Stimulated activated CD4-positive, alpha-beta T cell treated with anti-CD3 and anti-CD28 coated beads, Interleukin-1b, Interleukin-23, amount 100 ng/mL, for 24 hours (primary cell): Measurements from ENCODE around the gene CDKN1C.
"Not testable (repeated sequence)": the region's sequence is repeated elsewhere in the genome, so short reads cannot be mapped to it uniquely, and the experiment has no call there.

ENCODE experiments used
- DNase-seq, 4 experiments: peaks; one replicate each; pipeline ENCODE4 v3.0.0-alpha.2; 2020; ENCODE audit warnings: low read depth in 4 of 4, low spot score in 1 of 4

Gene CDKN1C

DNA sequence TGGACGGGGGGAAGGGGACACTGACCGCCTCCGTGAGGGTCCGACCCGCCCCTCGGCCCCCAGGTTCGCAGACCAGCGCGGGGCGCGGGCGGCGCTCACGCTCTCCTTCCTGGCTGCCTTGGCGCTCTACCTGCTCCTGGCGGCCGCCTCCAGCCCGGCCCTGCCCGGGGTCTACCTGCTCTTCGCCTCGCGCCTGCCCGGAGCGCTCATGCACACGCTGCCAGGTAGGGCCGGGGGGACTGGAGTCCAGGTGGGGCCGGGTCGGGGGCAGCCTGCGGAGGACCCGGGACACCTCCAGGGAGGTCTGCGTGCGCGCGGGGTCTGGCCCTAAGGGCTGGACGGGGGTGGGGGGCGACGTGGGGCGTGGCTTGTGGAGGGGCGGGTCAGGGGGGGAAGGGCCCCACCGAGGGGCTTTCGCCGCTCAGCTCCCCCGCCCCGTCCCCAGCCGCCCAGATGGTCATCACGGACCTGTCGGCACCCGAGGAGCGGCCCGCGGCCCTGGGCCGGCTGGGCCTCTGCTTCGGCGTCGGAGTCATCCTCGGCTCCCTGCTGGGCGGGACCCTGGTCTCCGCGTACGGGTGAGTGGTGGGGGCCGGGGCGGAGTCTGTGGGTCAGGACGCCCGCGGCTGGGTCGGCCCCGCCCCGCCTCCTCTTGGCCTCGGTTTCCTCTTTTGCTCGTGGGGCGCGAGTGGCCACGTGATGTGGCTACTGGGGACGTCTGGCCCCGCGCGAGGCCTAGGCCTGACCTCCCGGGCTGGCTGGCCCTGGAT lies 23.7 kb upstream of the CDKN1C start:
- no peak for DNase-seq

DNA sequence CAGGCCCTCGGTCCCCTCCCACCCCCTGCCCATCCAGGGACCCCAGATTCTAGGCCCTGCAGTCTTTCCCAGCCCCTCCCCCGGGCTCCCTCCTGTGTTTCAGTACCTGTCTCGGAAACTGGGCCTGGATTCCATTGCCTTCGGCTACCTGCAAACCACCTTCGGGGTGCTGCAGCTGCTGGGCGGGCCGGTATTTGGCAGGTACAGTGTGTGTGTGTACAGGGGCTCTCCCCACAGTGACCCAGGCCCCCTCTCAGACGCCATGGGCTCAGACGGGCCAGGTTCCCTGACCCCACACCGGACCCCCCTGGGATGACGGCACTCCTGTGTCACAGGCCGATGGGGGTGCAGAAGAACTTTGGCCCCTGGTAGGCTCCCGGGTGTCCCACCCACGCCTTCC lies 22.6 kb upstream of the CDKN1C start:
- no peak for DNase-seq

DNA sequence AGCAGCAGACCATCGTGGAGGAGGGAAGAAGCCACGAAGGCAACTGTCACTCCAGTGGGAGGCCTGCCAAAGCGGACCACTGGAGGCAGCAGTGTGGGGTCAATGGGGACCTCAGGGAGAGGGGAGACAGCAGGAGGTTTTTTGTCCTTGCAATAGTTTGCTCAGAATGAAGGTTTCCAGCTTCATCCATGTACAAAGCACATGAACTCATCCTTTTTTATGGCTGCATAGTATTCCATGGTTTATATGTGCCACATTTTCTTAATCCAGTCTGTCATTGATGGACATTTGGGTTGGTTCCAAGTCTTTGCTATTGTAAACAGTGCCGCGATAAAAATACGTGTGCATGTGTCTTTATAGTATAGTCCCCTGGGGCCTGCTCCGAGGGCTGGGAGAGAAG lies 19.7 kb upstream of the CDKN1C start:
- DNase-seq: not testable (repeated sequence)

DNA sequence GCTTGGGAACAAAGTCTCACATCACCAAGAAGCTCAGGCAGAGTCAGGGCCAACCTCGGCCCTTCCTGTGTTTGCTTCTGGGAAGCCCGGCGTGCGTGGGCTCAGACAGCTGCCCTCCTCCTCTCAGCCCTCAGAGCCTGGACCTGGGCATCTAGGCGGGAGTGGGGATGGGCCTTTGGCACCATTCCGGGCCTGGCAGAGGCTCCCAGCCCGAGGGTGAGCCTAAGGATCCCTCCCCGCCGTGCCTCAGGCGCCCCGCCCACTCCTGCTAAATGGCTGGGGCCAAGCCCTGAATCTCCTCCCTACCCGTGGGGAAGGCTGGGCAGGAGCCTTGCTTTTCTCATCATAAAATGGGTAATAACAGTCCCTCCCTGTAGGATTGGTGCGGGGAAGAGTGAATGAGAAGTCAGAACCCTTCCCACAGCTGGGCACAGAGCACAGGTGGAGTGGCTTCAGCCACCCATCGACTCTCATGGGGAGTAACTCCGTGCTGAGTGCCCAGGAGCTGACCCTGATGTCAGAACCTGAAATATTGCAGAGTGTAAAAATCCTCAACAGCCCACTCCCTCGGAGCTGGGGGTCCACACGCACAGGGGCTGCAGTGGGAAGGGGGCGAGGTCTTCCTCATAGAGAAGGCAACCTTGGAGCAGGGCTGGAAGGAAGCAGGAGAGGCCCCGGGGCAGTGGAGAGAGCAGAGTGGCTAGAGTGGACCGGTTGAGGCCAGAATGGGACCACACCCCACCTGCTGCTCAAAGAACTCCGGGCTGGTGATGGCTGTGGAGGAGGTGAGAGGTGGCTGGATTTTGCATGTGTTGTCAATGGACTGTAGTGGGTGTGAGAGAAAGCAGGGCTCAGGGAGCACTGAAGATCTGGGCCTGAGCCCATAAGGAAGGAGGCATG lies 18.8 kb upstream of the CDKN1C start:
- no peak for DNase-seq

DNA sequence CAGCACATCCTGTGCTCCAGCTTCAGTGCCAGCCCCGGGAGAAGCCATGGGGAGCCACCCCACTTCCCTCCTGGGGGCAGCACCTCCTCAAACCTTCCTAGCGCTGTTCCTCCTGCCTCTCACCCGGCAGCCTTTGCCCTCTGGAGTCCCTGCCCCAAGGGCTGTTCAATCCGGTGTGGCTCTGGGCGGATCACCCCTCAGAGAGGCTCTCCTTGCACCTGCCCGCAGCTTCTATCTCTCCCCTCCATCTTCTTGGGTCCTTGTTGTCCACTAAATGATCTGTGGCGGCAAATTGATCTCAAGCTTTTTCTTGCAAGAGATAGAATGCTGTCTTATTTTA lies 18.1 kb upstream of the CDKN1C start:
- DNase-seq: no peak

DNA sequence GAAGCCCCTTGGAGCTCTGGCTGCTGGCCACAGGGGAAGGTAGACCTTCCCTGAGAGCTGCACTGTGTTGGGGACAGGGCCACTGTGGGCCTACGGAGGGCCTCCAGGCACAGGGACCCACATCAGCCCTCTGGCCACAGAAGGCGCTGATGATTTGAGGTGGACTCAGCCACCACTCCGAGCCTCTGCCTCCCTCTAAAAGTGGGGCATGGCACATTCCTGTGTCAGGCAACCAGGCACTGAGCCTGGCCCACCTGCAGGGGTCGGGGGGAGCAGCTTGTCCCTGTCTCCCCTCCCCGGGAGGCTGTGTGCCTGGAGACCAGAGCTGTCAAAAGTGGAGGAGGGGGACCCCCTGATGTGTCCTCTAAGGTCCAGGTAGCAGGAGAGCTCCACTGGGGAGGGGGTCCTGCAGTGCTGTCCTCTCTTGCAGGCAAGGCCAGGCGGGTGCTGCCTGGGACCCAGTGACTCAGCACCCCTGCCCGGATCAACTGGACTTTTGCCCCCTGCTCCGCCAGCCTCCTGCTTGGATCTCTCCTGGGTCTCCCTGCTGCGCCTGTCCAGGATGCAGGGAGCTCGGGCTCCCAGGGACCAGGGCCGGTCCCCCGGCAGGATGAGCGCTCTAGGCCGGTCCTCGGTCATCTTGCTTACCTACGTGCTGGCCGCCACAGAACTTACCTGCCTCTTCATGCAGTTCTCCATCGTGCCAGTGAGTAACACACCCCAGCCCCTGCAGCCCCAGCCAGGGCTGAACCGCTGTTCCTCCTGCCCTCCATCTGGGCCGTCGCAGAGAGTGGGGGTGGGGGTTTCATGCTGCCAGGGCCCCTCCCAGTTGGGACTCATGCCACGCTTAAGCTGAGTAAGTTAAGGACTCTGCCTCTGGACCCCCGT lies 17.5 kb upstream of the CDKN1C start:
- DNase-seq: no peak

DNA sequence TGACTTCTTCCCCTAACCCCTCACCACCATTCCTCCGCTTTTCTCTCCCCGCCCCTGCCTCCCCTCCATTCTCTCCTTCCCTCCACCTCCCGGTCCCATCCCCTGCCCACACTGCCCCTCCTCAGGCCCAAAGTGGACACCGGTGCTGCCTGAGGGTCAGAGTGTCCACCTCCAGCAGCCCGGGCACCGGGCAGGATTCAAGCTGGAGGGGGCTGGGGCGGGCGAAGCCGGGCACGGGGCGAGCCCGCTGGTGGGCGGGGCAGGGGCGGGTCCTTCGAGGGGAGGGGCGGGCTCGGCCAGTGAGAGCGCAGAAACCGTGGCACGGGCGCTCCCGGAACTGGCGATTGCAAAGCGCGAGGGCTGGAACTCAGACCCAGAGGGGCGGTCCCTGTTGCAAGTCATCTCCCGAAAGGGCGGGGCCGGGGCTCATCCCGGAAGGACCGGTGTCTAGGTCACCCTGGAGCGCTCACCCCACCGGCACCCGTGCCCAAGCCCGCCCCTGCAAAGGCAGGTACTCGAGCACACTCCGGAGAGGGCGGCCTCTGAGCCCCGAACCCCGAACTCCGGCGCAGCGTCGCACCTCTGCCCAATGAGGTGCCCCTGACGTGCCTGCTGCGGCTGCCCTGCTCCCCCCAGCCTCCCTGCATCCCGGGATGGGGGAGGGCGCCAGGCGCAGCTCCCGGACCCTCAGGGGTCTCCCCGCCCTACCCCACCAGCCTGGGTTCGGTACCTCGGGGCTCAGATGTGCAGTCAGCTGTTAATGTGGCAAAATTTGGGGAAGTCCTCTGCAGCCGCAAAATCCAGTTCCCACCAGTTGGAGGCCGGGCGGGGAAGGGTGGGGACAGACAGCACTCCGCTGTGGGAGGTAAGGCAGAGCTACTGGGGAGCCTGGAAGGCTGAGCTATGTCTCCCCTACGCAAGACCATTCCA lies 16.5 kb upstream of the CDKN1C start:
- peak; percentile 74 to 94 (median 86) for DNase-seq

DNA sequence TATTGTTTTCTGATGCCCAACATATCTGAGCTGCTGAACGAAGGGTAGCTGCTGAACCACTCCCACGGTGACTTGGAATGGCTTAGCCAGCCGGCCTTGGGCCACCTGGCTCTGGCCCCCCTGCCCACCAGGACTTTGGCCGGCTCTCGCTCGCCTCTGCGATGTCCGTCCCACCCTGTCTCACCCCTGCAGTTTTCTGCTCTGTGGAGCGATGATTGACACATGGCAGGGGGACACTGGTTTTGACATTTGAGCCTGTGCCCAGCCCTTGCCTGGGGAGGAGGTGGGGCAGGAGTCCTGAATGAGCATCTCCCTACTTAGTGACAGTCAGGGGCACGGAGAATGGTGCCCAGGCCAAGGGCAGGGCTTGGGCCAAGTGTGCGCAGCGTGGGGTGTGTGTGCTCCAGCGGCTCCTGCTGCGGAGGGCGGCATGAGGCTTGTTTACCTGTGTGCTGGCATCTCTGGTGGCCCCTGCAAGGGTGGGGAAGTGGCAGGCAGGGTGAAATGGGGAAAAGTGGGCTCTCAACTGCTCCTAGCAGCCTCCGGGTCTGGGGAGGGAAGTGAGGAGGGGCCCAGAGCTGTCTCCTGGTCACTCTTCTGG lies 15.7 kb upstream of the CDKN1C start:
- DNase-seq: no peak

DNA sequence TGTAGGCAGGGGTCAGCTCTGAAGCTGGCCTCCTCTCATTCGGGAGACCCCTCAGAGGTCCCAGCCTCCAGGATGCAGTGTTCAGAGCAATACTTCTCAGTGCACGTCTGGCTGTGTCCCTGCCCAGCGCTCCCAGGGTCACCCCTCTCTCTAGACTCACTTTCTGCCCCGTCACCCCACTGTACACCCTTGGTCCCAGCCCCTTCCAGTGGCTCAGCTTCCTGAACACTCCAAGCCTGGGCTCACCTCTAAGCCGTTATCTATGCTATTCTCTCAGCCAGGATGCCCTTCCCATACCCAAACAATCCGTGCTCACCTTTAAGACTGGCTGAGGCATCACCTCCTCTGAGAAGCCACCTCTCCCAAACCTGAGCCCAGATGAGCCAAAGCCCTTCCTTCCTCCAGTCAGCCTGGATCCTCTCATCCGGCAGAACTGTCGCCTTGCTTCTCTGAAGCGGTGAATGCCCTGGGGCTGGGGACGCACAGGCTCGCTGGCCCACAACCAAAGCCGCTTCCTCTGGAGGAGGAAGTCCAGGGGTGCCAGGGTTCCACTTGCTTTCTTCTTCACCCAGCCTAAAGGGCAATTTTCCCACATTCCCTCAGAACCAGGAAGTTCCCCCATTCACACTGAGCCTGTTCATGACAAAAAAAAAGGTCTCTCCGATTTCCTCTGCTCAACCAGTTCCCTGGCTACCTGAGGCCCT lies 13.7 kb upstream of the CDKN1C start:
- no peak for DNase-seq

DNA sequence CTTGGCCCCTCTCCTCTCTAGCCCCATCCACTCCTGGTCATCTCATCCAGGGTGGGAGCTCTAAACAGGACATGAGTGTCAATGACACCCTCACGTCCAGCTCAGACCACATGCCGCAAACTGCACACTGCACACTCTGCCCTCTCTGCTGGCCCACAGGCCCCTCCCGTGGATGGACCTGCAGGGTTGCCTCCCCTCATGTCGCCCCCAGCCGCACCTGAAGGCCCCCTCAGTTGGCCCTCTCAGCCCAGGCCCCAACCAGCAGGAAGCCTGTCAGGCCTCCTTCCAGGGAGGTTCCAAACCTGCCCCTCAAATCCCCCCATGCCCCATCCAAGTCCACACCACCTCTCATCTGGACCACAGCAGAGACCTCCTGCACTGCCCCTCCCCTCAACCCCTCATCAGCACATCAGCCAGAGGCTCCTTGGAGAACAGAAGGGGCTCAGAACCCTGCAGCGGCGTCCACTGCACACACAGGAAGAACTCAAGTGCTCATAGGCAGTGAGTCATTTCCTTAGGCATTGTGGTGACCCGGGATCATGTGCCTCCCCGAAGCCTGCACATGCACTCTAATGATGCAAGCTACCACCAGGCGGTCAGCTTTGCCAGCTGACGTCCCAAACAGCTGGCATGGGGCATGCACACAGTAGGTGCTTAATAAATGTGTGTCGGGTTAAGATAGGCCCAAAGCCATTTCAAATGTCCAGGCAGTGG lies 12.9 kb upstream of the CDKN1C start:
- peak in 1 of 4 experiments; percentile 34 for DNase-seq

DNA sequence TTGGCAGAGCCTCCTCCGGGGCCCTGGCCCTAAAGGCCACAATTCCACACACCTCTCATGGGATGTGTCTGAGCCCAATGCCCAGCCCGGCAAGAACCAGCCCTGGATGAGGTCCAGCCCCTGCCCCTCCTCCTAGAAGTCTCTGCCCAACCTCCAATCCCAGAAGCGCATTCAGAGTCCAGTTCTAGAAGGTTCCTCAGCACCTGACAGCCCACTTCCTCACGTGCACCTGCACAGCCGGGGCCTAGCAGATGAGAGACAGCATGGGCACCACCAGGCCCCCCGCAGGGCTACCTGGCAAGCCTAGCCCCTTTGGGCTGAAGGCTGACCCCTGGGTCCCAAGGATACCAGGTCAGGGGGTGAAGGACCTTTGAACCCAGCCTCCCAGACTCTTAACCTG lies 11.5 kb upstream of the CDKN1C start:
- DNase-seq: no peak

DNA sequence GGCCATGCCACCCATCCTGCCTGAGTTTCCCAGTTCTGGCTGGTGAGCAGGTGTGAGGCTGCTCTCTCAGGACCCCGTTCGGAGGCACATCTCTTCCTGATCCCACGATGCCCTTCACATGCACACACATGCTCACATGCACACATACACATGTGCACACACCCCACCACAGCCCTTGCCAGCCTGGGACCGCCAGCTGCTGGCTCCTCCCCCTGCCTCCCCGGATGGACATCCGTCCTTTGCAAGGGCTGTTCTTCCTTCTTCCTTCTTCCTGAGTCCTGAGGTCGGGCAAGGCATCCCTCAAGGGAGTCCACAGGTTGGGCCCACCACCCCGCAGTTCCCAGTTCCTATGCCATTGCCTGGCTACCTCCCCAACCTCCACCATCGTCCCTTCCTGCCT lies 10.5 kb upstream of the CDKN1C start:
- no peak for DNase-seq

DNA sequence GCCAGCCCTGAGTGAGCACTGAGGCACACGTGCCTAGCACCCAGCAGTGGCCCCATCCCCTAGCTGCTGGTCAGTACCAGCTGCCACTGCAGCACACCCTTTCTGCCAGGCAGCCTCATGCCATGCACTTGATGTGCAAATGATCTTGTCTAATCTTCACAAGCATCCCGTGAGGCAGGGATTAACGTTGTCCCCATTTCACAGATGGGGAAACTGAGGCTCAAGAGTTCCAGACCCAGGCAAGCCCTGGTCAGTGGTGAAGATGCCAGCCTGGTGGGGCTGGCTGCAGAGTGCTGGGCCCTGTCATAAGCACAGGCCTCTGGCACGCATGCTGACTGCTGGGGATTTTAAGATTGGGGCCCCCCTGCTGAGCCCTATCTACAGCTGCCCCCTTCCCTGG lies 8.4 kb upstream of the CDKN1C start:
- no peak for DNase-seq

DNA sequence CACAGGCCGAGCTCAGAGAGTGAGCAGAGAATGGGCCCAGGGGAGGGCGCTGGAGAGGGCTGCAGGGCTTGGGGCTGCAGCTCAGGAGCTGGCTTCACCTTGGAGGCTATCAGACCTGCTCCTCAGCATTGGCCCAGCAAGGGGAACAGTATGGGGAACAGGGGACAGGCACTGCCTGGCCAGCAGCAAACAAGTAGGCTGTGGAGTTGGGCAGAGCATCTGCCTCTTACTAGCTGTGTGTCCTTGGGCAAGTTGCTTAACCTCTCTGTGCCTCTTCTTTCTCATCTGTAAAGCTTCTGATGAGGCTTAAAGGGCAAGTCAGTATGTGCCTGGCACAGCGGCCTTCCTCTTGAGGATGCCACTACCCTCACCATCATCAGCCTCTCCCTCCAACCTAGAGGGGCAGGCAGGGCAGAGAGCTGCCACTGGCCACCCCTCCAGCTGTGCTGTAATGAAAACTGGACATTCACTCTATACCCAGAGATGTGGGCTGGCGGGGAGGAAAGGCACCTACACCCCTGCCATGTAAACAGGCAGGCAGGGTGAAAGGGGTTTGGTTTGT lies 7.5 kb upstream of the CDKN1C start:
- DNase-seq: peak in 1 of 4 experiments; percentile 28

DNA sequence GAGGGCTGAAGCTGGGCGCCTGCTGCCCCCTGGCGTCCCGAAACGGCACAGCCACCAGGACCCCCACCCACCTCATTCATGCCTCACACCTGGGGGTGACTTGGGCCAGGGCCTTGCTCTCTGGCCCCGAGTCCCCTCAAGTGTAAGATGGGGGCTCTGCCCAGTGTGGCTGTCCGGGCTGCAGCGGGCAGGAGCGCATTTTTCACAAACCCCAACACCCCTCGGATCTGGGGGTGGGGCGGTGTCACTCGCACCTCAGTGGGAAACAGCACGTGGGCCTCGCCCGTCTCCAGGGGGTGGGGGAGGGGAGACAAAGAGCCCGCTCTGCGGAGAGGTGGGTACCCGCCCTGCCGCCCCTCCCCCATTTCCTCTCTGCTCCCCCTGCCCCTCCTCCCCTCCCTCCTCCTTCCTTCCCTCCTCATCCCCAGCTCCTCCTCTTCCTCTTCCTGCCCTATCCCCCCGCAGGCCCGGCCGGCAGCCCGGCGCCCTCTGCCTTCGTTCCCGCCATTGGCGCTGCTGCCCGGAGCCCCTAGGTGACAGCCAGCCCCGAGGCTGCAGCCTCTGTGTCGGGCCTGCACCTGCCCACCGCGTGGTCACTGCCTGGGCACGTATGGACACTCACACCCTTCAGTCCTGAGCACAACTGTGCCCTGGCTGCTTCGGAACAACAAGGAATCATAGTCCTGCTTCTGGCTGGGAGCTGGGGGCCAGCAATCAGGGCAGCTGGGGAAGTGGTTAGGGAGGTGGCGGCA lies 6.8 kb upstream of the CDKN1C start:
- peak; percentile 33 to 68 (median 42) for DNase-seq

DNA sequence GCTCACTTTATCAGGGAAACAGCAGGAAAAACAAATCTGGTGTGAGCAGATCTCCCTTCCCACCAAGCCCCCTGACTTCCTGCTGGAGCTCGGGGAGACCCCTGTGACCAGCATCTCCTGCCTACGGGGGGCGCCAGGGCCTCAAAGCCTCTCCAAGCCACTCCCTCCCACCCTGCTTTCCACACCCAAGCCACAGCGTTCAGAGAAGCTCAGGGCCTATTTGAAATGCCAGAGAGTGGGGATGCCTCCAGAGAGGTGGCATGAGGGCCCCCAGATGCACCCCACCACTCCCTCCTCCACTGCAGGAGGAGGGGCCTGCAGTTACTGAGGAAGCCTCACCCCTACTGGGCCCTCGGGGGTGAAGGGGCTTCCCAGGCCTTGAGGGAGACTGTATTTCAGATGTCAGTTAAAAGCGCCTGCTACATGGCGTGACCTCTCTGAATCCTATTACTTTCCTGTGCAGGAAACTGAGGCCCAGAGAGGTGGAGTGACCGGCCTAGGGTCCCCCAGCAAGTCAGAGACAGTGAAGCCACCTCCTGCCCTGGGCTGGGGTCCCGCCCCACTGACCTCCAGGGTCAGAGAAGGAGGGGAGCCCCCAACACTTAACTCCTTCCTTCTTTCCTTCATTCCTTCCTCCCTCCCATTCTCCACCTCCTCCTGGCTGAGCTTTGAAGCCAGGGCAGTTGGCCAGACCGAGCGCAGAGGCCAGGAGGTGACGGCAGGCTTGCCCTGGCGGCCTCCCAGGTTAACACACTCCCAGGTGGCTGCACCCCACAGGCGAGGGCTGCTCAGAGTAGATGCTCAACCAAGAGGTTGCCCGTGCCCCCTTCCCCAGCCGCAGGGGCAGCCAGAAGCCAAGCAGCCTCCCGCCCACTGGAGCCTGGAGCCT lies 6.0 kb upstream of the CDKN1C start:
- no peak for DNase-seq
